Measurements from ENCODE around the gene SERPINB13.

DNA sequence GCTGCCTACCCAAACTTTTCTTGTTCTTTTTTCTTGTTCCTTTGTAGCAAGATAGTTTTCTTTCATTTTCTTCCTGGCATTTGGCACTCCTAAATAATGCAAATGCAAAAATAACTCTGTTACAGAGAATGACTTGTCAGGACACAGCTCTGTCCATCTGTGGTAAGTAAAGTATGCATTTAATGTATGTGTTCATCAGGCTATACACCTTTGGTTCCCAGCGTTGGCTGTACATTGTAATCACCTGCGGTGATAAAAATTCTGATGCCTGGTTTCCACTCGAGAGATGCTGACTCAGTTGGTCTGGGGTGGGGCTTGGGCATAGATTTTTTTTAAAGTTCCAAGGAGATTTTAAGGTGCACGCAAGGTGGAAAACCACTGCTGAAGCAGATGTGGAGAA is at the start of gene SERPINB13:
- TF ChIP-seq, protein P1, sequence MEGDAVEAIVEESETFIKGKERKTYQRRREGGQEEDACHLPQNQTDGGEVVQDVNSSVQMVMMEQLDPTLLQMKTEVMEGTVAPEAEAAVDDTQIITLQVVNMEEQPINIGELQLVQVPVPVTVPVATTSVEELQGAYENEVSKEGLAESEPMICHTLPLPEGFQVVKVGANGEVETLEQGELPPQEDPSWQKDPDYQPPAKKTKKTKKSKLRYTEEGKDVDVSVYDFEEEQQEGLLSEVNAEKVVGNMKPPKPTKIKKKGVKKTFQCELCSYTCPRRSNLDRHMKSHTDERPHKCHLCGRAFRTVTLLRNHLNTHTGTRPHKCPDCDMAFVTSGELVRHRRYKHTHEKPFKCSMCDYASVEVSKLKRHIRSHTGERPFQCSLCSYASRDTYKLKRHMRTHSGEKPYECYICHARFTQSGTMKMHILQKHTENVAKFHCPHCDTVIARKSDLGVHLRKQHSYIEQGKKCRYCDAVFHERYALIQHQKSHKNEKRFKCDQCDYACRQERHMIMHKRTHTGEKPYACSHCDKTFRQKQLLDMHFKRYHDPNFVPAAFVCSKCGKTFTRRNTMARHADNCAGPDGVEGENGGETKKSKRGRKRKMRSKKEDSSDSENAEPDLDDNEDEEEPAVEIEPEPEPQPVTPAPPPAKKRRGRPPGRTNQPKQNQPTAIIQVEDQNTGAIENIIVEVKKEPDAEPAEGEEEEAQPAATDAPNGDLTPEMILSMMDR (IDR thresholded peaks at IDR 0.05): no peak
- TF ChIP-seq POLR2A (IDR thresholded peaks at IDR 0.05): no peak

Data from esophagus squamous epithelium (tissue), 4 donors.